ENCODE measurements around the gene GRK6. TPM values are rescaled to one million over a fixed set of nuclear protein-coding genes. Genes with fewer than 3 reads are reported as not detected.

Gene GRK6
- total RNA-seq, 2 experiments from 2014 or later = 186 to 192 TPM

DNA sequence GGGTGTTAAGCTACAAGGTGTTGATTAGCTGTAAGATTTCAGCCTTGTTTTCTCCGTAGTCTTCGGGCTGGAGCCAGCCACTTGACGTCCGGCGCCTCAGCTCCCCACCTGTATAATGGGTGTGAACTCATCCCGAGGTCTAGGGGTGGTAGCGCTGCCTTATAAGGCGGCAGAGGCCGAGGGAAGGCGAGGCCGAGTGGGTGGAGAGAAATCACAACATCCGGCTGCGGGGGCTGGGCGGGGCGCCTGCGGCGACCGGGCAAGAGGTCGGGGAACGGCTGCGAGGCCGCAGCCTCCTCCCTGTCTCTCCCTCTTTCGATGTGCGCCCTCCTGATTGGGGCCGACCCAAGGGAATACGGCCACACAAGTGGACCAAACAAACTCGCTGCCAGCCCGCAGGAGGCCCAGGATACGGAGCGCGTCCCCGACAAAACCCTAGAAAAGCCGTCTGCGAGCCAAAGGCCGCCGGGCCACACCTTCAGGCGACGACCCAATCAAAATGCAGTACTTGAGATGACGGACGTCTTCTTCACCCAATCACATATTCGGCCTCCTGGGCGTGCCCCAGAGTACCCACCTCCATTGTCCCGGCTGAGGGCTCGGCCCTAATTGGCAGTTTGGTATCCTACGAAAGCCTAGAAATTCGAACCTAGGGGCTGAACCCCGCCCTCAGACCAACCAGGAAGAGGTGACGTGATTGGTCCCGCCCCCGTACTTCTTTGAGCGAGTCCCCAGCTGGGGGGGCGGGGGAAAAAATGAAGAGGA, 493 bp upstream of the GRK6 start:
- Histone ChIP-seq H3K4me3 (ENCODE audit: low read length) (peak overlapping the region; percentile 52), H3K27me3 (ENCODE audit: control insufficient read depth in 1 of 2, insufficient read depth in 2 of 2, low read length in 2 of 2) (no peaks in the 10 kb centered on the region), H3K27ac (ENCODE audit: low read depth in 1 of 2, low read length in 2 of 2) (peak overlapping the region; percentile 77 to 83), H3K9me3 (ENCODE audit: control insufficient read depth in 1 of 2, insufficient read depth in 1 of 2, low read length in 2 of 2) (no peaks in the 10 kb centered on the region), H3K36me3 (ENCODE audit: insufficient read depth, low read length) (peaks cover 25% of the 10 kb centered on the region), H3K4me1 (ENCODE audit: insufficient read depth, low read length) (peaks cover 63% of the 10 kb centered on the region)
- POLR2A ChIA-PET = interaction anchor here (0.6 to 12.6 kb wide), 24 partner anchors 8 to 891 kb away, joined by 3 to 661 read pairs (median 6); partner anchors contain the start of genes F12, LMAN2, NSD1 and PDLIM7
- Mint-ChIP-seq H3K9me3 (no peaks in the 10 kb centered on the region), H3K27ac (peak overlapping the region; percentile 96), H3K36me3 (ENCODE audit: low read depth) (peaks cover 39% of the 10 kb centered on the region), H3K4me3 (peak overlapping the region; percentile 97), H3K4me1 (ENCODE audit: low read depth) (peaks cover 42% of the 10 kb centered on the region), H3K27me3 (no peaks in the 10 kb centered on the region)
- DNase-seq (peak; percentile 98 to 100 (median 100)), ATAC-seq (ENCODE audit: poor library complexity) (peak; percentile 79)
- intact Hi-C loops (cut with DNase I, micrococcal nuclease) = loop anchor here (1.0 to 2.0 kb wide), 4 partner anchors 18 to 29 kb away; no protein-coding TSS in a partner anchor
- TF ChIP-seq, protein P1, sequence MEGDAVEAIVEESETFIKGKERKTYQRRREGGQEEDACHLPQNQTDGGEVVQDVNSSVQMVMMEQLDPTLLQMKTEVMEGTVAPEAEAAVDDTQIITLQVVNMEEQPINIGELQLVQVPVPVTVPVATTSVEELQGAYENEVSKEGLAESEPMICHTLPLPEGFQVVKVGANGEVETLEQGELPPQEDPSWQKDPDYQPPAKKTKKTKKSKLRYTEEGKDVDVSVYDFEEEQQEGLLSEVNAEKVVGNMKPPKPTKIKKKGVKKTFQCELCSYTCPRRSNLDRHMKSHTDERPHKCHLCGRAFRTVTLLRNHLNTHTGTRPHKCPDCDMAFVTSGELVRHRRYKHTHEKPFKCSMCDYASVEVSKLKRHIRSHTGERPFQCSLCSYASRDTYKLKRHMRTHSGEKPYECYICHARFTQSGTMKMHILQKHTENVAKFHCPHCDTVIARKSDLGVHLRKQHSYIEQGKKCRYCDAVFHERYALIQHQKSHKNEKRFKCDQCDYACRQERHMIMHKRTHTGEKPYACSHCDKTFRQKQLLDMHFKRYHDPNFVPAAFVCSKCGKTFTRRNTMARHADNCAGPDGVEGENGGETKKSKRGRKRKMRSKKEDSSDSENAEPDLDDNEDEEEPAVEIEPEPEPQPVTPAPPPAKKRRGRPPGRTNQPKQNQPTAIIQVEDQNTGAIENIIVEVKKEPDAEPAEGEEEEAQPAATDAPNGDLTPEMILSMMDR (IDR thresholded peaks at IDR 0.05) = no peak
- CTCF ChIA-PET = interaction anchor here (0.7 to 9.3 kb wide), 7 partner anchors 10 to 75 kb away, joined by 3 to 82 read pairs (median 4); no protein-coding TSS in a partner anchor

DNA sequence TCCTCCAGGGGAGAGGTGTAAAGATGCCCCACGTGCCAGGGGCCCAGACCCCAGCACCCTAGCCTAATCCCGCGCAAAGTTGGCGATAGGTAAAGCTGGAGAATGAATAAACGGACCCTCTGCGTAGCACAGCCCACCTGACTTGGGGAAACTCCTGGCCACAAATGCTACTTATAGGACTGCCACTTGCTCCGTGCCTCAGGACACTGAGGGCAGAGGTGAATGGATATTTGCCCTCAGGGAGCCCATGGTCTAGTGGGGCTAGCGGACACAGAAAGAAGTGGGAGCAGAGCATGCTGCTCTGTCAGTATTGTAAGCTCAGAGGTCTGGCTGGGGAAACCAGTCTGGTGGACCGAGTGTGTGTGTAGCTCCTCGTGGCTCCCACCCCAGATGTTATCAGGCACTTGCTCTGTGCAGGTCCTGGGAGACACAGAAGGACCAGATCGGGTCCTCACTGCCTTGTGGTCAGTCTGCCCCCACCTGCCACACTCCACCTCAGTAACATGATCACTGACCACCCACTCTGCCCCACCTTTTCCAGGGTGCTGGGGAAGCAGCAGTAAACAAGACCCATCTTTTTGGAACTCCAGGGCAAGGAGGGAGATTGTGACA, 841 bp downstream of the GRK6 start:
- ATAC-seq (ENCODE audit: poor library complexity) = no peak
- H3K27me3 Mint-ChIP-seq = no peaks in the 10 kb centered on the region
- no peaks in the 10 kb centered on the region for H3K9me3 Mint-ChIP-seq
- H3K9me3 ChIP-seq (ENCODE audit: control insufficient read depth in 1 of 2, insufficient read depth in 1 of 2, low read length in 2 of 2) = no peaks in the 10 kb centered on the region
- peak overlapping the region; percentile 96 for H3K27ac Mint-ChIP-seq
- H3K36me3 ChIP-seq (ENCODE audit: insufficient read depth, low read length) = peaks cover 37% of the 10 kb centered on the region
- ChIA-PET POLR2A (interaction anchor here (0.8 to 12.6 kb wide), 14 partner anchors 9 to 892 kb away, joined by 3 to 661 read pairs (median 12); partner anchors contain the start of genes F12, LMAN2, NSD1 and PDLIM7), CTCF (interaction anchor here (1.8 to 9.3 kb wide), 5 partner anchors 18 to 118 kb away, joined by 3 to 82 read pairs (median 11); no protein-coding TSS in a partner anchor)
- H3K27me3 ChIP-seq (ENCODE audit: control insufficient read depth in 1 of 2, insufficient read depth in 2 of 2, low read length in 2 of 2) = no peaks in the 10 kb centered on the region
- TF ChIP-seq, protein P1 (IDR thresholded peaks at IDR 0.05) = no peak
- peak overlapping the region; percentile 65 for H3K4me3 ChIP-seq (ENCODE audit: low read length)
- peaks cover 76% of the 10 kb centered on the region for H3K4me1 ChIP-seq (ENCODE audit: insufficient read depth, low read length)
- H3K4me1 Mint-ChIP-seq (ENCODE audit: low read depth) = peaks cover 55% of the 10 kb centered on the region
- peaks cover 52% of the 10 kb centered on the region for H3K36me3 Mint-ChIP-seq (ENCODE audit: low read depth)
- intact Hi-C loops (cut with DNase I, micrococcal nuclease) = loop anchor here in 1 of 2 experiments (1.0 kb wide), 1 partner anchor 27 kb away; no protein-coding TSS in a partner anchor
- H3K27ac ChIP-seq (ENCODE audit: low read depth in 1 of 2, low read length in 2 of 2) = peak overlapping the region; percentile 87 to 92
- DNase-seq = peak in 1 of 14 experiments; percentile 34
- peak overlapping the region; percentile 95 for H3K4me3 Mint-ChIP-seq

DNA sequence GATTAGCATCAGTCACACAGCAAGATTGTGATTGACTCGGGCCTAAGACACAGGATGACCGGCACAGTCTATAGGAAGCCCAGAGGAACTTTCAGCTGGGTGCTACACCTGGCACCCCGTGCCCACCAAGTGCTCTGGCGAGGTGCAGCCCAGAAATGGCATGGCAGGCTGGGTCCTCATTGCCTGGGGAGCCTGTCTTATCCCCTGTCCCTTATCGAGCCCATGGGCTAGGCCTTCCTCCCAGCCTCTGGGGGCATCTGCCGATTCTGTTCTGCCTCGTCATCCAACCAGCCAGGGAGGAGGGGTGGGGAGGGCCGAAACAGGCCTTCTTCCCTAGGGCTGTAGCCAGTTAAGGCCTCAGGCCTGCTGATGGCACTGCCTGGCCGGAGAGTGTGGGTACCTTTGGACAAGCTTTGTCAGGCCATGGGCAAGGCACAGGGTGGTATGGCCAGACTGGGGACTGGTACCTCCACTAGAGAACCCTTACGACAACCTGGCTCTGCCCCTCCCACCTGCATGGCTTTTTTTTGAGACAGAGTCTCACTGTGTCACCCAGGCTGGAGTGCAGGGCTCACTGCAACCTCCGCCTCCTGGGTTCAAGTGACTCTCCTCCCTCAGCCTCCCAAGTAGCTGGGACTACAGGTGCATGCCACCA, 1.6 kb downstream of the GRK6 start:
- TF ChIP-seq, protein P1 (IDR thresholded peaks at IDR 0.05) = no peak
- H3K27me3 ChIP-seq (ENCODE audit: control insufficient read depth in 1 of 2, insufficient read depth in 2 of 2, low read length in 2 of 2) = no peaks in the 10 kb centered on the region
- CTCF ChIA-PET = interaction anchor here (1.8 to 9.3 kb wide), 5 partner anchors 18 to 118 kb away, joined by 3 to 82 read pairs (median 11); no protein-coding TSS in a partner anchor
- Mint-ChIP-seq H3K36me3 (ENCODE audit: low read depth) (peaks cover 56% of the 10 kb centered on the region), H3K9me3 (no peaks in the 10 kb centered on the region), H3K27me3 (no peaks in the 10 kb centered on the region), H3K4me3 (peak overlapping the region; percentile 95), H3K4me1 (ENCODE audit: low read depth) (peaks cover 58% of the 10 kb centered on the region), H3K27ac (peak overlapping the region; percentile 96)
- no peaks in the 10 kb centered on the region for H3K9me3 ChIP-seq (ENCODE audit: control insufficient read depth in 1 of 2, insufficient read depth in 1 of 2, low read length in 2 of 2)
- H3K36me3 ChIP-seq (ENCODE audit: insufficient read depth, low read length) = peaks cover 45% of the 10 kb centered on the region
- POLR2A ChIA-PET = interaction anchor here (0.8 to 12.6 kb wide), 10 partner anchors 14 to 893 kb away, joined by 3 to 661 read pairs (median 10); partner anchors contain the start of genes F12, NSD1, PDLIM7 and PRR7
- peak in 4 of 14 experiments; percentile 24 to 55 (median 40) for DNase-seq
- peak overlapping the region; percentile 87 to 92 for H3K27ac ChIP-seq (ENCODE audit: low read depth in 1 of 2, low read length in 2 of 2)
- intact Hi-C loops (cut with DNase I, micrococcal nuclease) = loop anchor here in 1 of 2 experiments (1.0 kb wide), 1 partner anchor 26 kb away; no protein-coding TSS in a partner anchor
- peaks cover 84% of the 10 kb centered on the region for H3K4me1 ChIP-seq (ENCODE audit: insufficient read depth, low read length)
- peak overlapping the region; percentile 65 for H3K4me3 ChIP-seq (ENCODE audit: low read length)
- ATAC-seq (ENCODE audit: poor library complexity) = no peak

Data from CD4-positive, alpha-beta T cell (primary cell).